ENCODE data around the gene RAF1. TPM values are rescaled to one million over a fixed set of nuclear protein-coding genes. Genes with fewer than 3 reads are reported as not detected.

The RAF1 gene
- 80.1 and 89.5 TPM in 2 replicates for total RNA-seq

DNA sequence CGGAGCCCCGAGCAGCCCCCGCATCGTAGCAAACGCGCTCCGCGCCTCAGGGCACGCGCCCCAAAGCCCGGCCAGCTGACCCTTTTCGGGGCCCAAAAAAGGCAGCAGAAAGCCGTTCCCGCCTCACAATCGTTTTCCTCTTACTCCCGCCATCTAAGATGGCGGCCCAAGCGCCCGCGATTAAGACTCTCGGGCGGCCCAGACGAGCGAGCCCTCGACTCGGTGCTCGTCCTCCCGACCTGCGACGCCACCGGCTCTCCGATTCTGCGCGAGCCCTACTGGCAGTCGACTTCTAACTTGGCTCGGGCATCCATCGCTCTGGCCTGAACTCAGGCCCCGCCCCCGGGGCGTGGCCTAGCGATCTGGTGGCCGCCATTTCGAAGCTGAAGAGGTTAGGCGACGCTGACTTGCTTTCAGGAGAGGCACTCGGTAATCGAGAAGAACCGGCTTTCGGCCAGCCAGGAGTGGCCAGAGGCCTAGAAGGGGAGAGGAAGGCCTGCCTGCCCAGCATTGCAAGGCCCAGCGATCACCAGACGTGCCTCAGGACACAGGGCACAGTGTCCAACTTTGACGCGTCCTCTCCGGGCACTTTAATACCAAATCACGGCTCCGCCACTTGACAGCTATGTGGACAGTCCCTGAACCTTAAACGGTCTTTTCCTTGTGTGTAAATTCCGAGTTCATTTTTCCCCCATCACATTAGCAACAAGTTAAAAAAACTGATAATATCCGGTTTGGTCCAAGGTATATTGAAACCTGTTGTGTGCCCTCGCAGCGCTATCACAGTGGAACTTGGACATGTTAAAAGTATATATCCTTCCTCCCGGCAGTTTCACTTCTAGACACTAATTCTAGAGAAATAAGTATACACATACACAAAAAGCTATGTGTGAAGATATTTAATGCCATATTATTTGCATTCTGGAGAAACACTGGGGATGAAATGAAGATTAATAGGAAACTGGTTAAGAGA lies at the start of gene RAF1:
Gene RAF1 (minus strand): TSS at position 182 of the 973 bp plus-strand sequence. CDS start 45,396 bp downstream, outside the sequence.

DNA sequence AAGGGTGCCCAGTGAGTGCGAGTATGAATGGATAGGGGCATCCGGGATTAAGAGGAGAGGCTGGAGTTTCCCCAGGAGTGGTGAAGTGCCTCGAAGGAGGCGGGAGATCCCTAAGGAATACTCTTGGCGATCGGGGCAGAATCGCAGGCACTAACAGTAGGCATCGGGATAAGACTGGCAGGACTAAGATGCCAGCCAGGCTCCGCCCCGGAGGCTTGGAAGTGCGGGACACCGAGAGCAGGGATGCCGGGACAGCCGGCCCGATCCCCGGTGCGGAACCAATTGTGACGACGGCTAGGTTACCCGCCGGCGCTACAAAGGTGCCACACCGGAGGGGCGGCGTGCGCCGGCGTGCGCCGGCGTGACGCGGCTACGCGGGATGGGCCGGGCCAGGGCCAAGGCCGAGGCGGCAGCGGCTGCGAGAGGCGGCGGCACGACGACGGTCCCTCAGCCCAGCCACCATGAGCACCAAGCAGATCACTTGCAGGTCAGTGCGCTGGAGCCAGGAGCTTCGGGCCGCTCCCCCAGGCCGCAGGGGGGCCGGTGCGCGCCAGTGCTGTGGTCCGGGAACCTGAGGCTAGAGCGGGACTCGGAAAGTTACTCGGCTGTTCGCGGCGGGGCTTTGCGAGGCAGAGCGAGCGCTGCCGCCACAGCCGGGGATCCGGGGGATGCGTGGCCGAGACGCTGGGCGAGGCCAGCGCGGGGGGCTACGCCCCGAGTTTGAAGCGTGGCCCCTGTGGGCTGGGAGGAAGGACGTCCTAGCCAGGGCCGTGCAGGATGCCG lies 107.0 kb downstream of the RAF1 start, which contains the start of gene MKRN2:
Gene MKRN2 (plus strand): TSS at position 398 of the 783 bp plus-strand sequence. CDS start 64 bp downstream, at position 462.

GRCh38 chr3:12545473-12545791 lies 118.5 kb downstream of the RAF1 start, which contains the start of gene MKRN2OS:
MKRN2OS (minus strand) TSS chr3:12545499; CDS start chr3:12545464, 35 bp downstream.

Small RNA genes within 50 kb of the gene (small RNA-seq; reads per million reads assigned to genes)
- not detected for gene CRIP1P1
- gene RF00017 = not detected

Other genes with a start within 250 kb of the RAF1 start
- gene TSEN2, start 179.6 kb downstream of the RAF1 start, total RNA-seq = 27.6 and 28.3 TPM in 2 replicates
- not detected in 2 replicates for gene MKRN2OS, start 118.6 kb downstream of the RAF1 start, total RNA-seq
- gene MKRN2, start 107.0 kb downstream of the RAF1 start, total RNA-seq = 33.1 and 35.8 TPM in 2 replicates
- 0.20 TPM in 1 of 2 replicates, not detected in the other for gene TMEM40, start 95.1 kb upstream of the RAF1 start, total RNA-seq
- gene CAND2, start 132.6 kb upstream of the RAF1 start, total RNA-seq = 0.20 and 1.1 TPM in 2 replicates
- 1,113 and 1,609 TPM in 2 replicates for gene RPL32, start 177.4 kb upstream of the RAF1 start, total RNA-seq